MG63 (cell line): Measurements from ENCODE around the gene USP37. TPM values are rescaled to one million over a fixed set of nuclear protein-coding genes. Genes with fewer than 3 reads are reported as not detected.
A peak's percentile ranks its signal among the peaks of the same experiment; 100 is the strongest.

ENCODE experiments used
- DNase-seq: peaks from one replicate; pipeline ENCODE4 v3.0.0-alpha.2; 2020
- H3K27me3 ChIP-seq: fragments of 250-450 bp; sonication (Bioruptor Pico); 2 replicates; pipeline ENCODE4 v1.5.1; 2020; ENCODE audit warnings: mild to moderate bottlenecking, moderate library complexity
- H3K36me3 ChIP-seq: fragments of 250-450 bp; sonication (Bioruptor Pico); 2 replicates; pipeline ENCODE4 v1.5.1; 2020; ENCODE audit warnings: mild to moderate bottlenecking, moderate library complexity
- H3K4me3 ChIP-seq: fragments of 250-450 bp; sonication (Bioruptor Pico); 2 replicates; pipeline ENCODE4 v1.5.1; 2020; ENCODE audit warnings: mild to moderate bottlenecking, moderate library complexity
- H3K9me3 ChIP-seq: fragments of 250-450 bp; sonication (Bioruptor Pico); 2 replicates; pipeline ENCODE4 v1.5.1; 2020; ENCODE audit warnings: mild to moderate bottlenecking, moderate library complexity
- total RNA-seq: library from RNA; depleted of rRNA; stranded (reverse); fragments of >200 nt; shearing (Covaris generic); gene quantifications from 2 replicates; pipeline ENCODE4 v1.2.3, GENCODE V29; 2014; ENCODE audit warnings: low replicate concordance

Gene USP37
- total RNA-seq, 1 experiment from 2014 or later: 4.9 TPM

DNA sequence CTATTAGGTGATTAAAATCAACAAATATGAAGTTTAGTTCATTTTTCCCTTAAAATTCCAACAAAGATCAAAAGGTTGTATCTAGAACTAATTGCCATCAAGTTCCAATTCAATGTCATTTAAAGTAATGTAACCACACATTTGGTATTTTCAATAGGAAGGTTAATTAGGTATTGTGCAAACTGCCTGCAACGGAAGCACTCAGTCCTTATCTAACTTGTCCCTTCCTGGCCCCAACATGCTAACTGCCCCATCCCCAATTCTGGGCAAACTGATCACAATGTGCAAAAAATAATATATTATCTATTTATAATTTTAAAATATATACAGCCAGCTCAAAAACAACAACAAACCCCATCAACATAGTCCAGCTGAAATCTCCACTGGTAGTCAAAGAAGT lies 116.1 kb downstream of the USP37 start:
- Histone ChIP-seq H3K4me3 (no peak overlapping the region), H3K9me3 (no peaks in the 10 kb centered on the region), H3K36me3 (peaks cover 42% of the 10 kb centered on the region), H3K27me3 (no peaks in the 10 kb centered on the region)
- no peak for DNase-seq

DNA sequence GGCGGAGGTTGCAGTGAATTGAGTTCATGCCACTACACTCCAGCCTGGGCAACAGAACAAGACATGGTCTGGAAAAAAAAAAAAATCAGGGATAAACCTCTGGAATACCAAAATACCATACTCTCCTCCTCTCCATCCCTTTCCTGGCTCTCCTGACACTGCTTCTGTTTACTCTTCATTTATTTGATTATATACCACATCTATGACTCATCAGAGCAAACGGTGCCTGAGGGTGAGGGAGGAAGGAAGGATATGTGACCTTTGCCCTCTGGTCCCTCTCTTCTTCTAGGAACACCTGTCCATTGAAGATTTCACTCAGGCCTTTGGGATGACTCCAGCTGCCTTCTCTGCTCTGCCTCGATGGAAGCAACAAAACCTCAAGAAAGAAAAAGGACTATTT lies 119.2 kb downstream of the USP37 start:
- no peaks in the 10 kb centered on the region for H3K27me3 ChIP-seq
- H3K9me3 ChIP-seq: no peaks in the 10 kb centered on the region
- peaks cover 17% of the 10 kb centered on the region for H3K36me3 ChIP-seq
- no peak for DNase-seq
- H3K4me3 ChIP-seq: no peak overlapping the region

DNA sequence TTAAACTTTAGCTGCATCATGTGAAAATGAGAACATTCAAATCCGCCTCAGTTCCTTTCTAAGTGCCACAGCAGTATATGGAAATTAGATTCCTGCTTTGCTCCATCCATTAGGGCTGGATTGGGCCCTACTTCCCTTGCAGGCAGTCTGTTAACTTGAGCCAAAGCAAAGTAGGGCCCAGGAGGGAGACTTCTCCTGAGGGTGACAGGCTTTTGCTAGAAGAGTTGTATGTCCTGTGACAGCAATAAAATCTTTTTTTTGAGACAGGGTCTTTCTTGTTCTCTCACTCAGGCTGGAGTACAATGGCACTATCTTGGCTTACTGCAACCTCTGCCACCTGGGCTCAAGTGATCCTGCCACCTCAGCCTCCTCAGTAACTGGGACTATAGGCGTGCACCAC lies 121.1 kb downstream of the USP37 start:
- no peak for DNase-seq
- Histone ChIP-seq H3K4me3 (no peak overlapping the region), H3K36me3 (peaks cover 12% of the 10 kb centered on the region), H3K27me3 (no peaks in the 10 kb centered on the region), H3K9me3 (no peaks in the 10 kb centered on the region)

DNA sequence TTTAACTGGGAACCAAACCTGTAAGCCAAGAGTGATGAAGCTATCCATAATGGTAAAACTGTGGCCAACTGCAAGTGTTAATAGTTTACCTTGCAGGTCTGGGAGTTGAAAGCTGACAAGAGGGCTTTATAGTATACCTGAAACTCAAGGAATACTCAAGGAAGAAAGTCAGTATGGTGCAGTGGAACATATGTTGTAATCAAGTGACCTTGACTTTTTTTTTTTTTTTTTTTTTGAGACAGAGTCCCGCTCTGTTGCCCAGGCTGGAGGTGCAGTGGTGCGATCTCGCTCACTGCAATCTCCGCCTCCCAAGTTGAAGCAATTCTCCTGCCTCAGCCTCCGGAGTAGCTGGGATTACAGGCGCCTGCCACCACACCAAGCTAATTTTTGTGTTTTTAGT lies 121.6 kb downstream of the USP37 start:
- H3K36me3 ChIP-seq: peaks cover 12% of the 10 kb centered on the region
- DNase-seq: no peak
- no peaks in the 10 kb centered on the region for H3K9me3 ChIP-seq
- no peaks in the 10 kb centered on the region for H3K27me3 ChIP-seq
- H3K4me3 ChIP-seq: no peak overlapping the region

- Histone ChIP-seq H3K4me3 (no peak overlapping the region), H3K36me3 (peaks cover 12% of the 10 kb centered on the region), H3K9me3 (no peaks in the 10 kb centered on the region), H3K27me3 (no peaks in the 10 kb centered on the region)
- no peak for DNase-seq
These were observed 122.5 kb downstream of the USP37 start for GRCh38 chr2:218445602-218446001.

DNA sequence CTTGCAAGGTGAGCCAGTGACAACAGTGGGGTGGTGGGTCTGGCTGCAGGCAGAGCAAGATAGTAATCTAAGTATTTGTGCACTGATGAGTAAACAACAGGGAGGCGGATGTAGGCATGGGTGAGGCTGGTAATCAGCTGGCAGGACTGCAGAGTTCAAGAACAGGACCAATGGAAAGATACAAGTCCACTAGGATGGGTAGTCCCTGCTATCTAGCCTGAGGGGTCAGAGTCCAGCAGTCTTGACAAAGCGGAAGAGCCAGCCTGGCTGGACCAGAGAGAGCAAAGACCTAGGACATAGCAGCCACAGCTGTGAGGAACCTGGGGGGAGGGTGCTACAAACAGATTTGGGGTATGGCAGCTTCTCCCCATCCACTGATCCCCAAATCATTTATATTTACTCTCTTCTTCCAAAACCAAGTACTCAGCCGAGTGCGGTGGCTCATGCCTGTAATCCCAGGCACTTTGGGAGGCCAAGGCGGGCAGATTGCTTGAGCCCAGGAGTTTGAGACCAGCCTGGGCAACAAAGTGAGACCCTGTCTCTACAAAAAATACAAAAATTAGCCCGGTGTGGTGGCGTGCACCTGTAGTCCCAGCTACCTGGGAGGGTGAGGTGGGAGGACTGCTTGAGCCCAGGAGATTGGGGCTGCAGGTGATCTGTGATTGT lies 123.3 kb downstream of the USP37 start:
- DNase-seq: no peak
- Histone ChIP-seq H3K27me3 (no peaks in the 10 kb centered on the region), H3K4me3 (no peak overlapping the region), H3K36me3 (peaks cover 12% of the 10 kb centered on the region), H3K9me3 (no peaks in the 10 kb centered on the region)

DNA sequence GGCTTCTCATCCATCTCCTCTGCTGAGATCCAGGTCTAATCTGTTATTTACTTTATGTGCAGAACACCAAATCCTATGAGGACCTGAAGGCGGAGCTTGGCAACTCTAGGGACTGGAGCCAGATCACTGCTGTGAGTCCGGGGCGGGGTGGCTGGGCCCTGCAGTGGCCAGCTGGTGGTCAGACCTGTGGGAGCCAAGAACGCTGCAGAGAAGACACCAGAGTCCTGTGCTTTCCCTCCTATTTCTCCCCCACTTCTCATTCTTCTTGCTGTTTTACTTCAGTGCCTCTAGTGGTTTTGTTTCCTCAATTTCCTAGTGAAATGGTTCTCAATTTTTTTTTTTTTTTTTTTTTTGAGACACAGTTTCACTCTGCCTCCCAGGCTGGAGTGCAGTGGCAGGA lies 129.6 kb downstream of the USP37 start:
- H3K4me3 ChIP-seq: no peak overlapping the region
- H3K27me3 ChIP-seq: no peaks in the 10 kb centered on the region
- H3K36me3 ChIP-seq: no peaks in the 10 kb centered on the region
- DNase-seq: peak; percentile 24
- no peaks in the 10 kb centered on the region for H3K9me3 ChIP-seq

GRCh38 chr2:218437969-218438368 lies 130.2 kb downstream of the USP37 start:
- no peaks in the 10 kb centered on the region for H3K9me3 ChIP-seq
- no peaks in the 10 kb centered on the region for H3K36me3 ChIP-seq
- no peak for DNase-seq
- H3K27me3 ChIP-seq: no peaks in the 10 kb centered on the region
- no peak overlapping the region for H3K4me3 ChIP-seq

DNA sequence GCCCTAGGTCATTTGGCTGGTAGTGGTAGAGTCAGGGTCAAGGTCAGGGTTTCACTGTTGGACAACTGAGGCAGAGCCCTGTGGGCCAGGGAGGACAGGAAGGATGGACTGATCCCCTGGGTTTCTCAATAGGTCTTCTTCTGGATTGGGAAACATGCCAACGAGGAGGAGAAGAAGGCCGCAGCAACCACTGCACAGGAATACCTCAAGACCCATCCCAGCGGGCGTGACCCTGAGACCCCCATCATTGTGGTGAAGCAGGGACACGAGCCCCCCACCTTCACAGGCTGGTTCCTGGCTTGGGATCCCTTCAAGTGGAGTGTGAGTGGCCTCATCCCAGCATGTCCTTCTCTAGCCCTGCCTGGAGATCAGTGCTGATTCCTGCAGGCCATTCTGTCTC lies 131.2 kb downstream of the USP37 start:
- no peaks in the 10 kb centered on the region for H3K27me3 ChIP-seq
- H3K4me3 ChIP-seq: no peak overlapping the region
- no peaks in the 10 kb centered on the region for H3K36me3 ChIP-seq
- DNase-seq: no peak
- no peaks in the 10 kb centered on the region for H3K9me3 ChIP-seq

- no peak for DNase-seq
- Histone ChIP-seq H3K4me3 (no peak overlapping the region), H3K27me3 (no peaks in the 10 kb centered on the region), H3K9me3 (no peaks in the 10 kb centered on the region), H3K36me3 (no peaks in the 10 kb centered on the region)
These were observed 132.9 kb downstream of the USP37 start for GRCh38 chr2:218435003-218435982.

DNA sequence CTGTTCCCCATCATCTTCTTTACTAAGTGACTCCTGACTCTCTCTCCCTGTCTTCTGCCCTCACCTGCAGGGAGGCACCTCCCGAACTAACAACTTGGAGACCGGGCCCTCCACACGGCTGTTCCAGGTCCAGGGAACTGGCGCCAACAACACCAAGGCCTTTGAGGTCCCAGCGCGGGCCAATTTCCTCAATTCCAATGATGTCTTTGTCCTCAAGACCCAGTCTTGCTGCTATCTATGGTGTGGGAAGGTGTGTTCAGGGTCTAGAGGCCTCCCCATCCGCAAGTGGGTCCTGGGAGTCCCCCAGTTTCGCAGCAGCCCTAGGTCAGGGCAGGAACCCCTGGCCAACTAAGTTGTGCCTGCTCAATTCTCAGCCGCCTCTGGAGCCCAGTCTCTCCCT lies 133.7 kb downstream of the USP37 start:
- no peaks in the 10 kb centered on the region for H3K36me3 ChIP-seq
- H3K9me3 ChIP-seq: no peaks in the 10 kb centered on the region
- H3K4me3 ChIP-seq: no peak overlapping the region
- H3K27me3 ChIP-seq: no peaks in the 10 kb centered on the region
- DNase-seq: no peak

DNA sequence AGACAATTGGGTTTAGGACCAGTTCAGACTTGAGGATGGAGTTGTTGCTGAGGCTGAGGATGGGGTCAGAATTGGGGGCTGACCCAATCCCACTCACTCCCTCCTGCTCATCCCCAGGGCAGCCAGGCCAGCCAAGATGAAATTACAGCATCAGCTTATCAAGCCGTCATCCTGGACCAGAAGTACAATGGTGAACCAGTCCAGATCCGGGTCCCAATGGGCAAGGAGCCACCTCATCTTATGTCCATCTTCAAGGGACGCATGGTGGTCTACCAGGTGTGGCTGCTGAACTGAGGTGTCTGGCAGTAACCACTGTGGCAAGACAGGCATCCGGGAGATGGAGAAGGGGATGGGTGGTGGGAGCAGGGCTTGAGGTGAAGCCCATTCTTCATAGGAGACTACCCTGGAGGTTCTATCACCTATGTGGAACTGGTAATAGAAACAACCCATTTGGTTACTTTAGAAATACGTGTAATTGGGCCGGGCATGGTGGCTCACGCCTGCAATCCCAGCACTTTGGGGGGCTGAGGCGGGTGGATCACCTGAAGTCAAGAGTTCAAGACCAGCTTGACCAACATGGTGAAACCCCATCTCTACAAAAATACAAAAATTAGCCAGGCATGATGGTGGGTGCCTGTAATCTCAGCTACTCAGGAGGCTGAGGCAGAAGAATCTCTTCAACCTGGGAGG lies 135.3 kb downstream of the USP37 start:
- DNase-seq: no peak
- Histone ChIP-seq H3K4me3 (no peak overlapping the region), H3K27me3 (no peaks in the 10 kb centered on the region), H3K9me3 (no peaks in the 10 kb centered on the region), H3K36me3 (no peaks in the 10 kb centered on the region)

DNA sequence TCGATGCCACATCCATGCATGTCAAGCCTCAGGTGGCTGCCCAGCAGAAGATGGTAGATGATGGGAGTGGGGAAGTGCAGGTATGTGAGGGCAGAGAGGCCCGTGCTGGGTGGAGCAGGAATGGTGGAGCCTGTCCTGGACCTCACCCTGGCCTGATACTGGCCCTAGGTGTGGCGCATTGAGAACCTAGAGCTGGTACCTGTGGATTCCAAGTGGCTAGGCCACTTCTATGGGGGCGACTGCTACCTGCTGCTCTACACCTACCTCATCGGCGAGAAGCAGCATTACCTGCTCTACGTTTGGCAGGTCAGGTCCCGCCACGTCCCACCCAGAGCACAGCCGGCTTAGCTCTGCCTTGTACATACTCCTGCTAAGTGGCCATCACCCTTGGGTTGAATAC lies 136.3 kb downstream of the USP37 start:
- Histone ChIP-seq H3K36me3 (no peaks in the 10 kb centered on the region), H3K9me3 (no peaks in the 10 kb centered on the region), H3K4me3 (no peak overlapping the region), H3K27me3 (no peaks in the 10 kb centered on the region)
- DNase-seq: no peak

- Histone ChIP-seq H3K27me3 (no peaks in the 10 kb centered on the region), H3K36me3 (no peaks in the 10 kb centered on the region), H3K4me3 (no peak overlapping the region), H3K9me3 (no peaks in the 10 kb centered on the region)
- no peak for DNase-seq
These were observed 137.4 kb downstream of the USP37 start for GRCh38 chr2:218430721-218431120.

DNA sequence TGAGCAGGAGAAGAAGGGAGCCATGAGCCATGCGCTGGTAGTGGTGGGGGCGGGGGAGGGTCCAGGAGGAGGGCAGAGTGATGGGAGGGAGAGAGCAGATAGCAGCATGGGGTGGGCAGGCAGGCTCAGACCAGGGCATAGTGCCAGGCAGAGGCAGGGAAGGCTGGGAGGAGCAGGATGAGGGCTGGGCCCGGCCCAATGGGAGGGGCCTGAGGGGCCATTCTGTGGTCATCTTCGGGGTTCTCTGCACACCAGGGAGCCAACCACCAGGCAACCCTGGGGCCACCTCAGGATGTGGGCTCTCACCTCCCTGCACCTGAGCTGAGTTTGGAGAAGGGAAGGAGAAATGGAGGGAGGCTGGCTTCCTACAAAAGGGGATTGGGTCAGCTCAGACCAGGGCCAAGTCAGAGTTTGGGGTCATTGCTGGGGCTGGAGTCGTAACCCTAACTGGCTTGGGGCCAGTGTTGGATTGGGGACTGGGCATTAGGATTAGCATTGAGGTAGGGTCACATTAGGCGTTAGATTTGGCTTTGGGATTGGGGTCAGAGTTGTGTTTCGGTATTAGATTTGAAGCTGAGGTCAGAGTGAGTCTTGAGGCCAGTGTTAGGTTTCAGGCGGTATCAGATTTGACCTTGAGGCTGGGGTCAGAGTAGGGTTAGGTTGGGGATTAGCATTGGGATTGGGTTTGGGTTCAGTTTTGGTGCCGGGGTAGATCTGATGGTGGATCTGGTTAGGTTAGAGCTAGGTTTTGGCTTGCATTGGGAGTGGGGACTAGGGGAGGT lies 138.0 kb downstream of the USP37 start:
- Histone ChIP-seq H3K9me3 (no peaks in the 10 kb centered on the region), H3K36me3 (no peaks in the 10 kb centered on the region), H3K27me3 (no peaks in the 10 kb centered on the region), H3K4me3 (no peak overlapping the region)
- no peak for DNase-seq

DNA sequence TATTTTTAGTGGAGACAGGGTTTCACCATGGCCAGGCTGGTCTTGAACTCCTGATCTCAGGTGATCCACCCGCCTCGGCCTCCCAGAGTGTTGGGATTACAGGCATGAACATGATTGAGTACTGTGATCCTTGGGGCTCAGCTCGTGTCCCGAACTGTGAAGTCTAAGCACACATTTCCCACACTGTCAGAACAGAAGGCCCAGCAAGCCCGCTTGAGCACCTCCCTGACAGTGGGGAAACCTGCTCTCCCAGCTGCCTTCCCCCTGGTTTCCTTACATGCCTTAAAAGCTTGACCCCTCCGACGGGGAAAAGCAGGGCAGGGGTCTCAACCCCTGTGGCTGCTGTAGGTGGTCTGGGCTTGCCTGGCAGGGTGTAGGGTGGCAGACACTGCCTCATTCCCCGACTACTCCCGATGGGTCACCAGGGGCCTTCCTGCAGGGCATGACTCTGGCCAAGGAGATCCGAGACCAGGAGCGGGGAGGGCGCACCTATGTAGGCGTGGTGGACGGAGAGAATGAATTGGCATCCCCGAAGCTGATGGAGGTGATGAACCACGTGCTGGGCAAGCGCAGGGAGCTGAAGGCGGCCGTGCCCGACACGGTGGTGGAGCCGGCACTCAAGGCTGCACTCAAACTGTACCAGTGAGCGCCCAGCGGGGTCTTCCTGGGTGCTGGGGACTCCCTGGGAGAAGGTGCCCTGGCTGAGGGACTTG lies 139.1 kb downstream of the USP37 start:
- DNase-seq: no peak

More for the DNA sequence above, 139.1 kb downstream of the USP37 start:
- Histone ChIP-seq H3K36me3 (no peaks in the 10 kb centered on the region), H3K9me3 (no peaks in the 10 kb centered on the region), H3K27me3 (no peaks in the 10 kb centered on the region), H3K4me3 (no peak overlapping the region)
